ENCODE data around the gene MGAT5B. TPM values are rescaled to one million over a fixed set of nuclear protein-coding genes. Genes with fewer than 3 reads are reported as not detected.

Gene MGAT5B
- total and polyA plus RNA-seq, 10 donors: 0.02 to 2.0 (median 0.75) TPM

- peak; percentile 55 for DNase-seq
These were observed 21.1 kb downstream of the MGAT5B start for GRCh38 chr17:76889323-76889722.

GRCh38 chr17:76892329-76892728, 24.1 kb downstream of the MGAT5B start:
- Histone ChIP-seq H3K27ac (no peak overlapping the region), H3K27me3 (replicated peaks in 1 of 7) (peaks cover 0 to 9% (median 0%) of the 10 kb centered on the region in 7 donors), H3K36me3 (no peaks in the 10 kb centered on the region), H3K4me3 (no peak overlapping the region), H3K4me1 (no peaks in the 10 kb centered on the region), H3K9me3 (peaks cover 0 to 13% (median 6%) of the 10 kb centered on the region in 8 donors)
- TF ChIP-seq POLR2A (IDR thresholded peaks at IDR 0.05) (no peak), POLR2AphosphoS5 (IDR thresholded peaks at IDR 0.05) (no peak), CTCF (IDR thresholded peaks at IDR 0.05 in 8 of 11, conservative IDR thresholded peaks at IDR 0.05 in 3 of 11) (no peak)
- intact Hi-C loops (cut with DNase I; ENCODE audit: low total_unique reads): no loop called here
- WGBS, 5 donors: 91 to 97% (median 95%) methylated on average over 10 of the region's 10 CpGs
- no peak for DNase-seq

More at GRCh38 chr17:76889323-76889722, 21.1 kb downstream of the MGAT5B start:
- no peaks in the 10 kb centered on the region for H3K36me3 ChIP-seq
- intact Hi-C loops (cut with DNase I; ENCODE audit: low total_unique reads): no loop called here
- peaks cover 0 to 3% (median 0%) of the 10 kb centered on the region in 8 donors for H3K9me3 ChIP-seq
- H3K27ac ChIP-seq: no peak overlapping the region
- peaks cover 0 to 9% (median 0%) of the 10 kb centered on the region in 7 donors for H3K27me3 ChIP-seq (replicated peaks in 1 of 7)
- 62 to 94% (median 82%) methylated on average over 5 of the region's 5 CpGs for WGBS, 5 donors
- H3K4me3 ChIP-seq: no peak overlapping the region
- TF ChIP-seq POLR2A (IDR thresholded peaks at IDR 0.05) (no peak), POLR2AphosphoS5 (IDR thresholded peaks at IDR 0.05) (no peak), CTCF (IDR thresholded peaks at IDR 0.05 in 8 of 11, conservative IDR thresholded peaks at IDR 0.05 in 3 of 11) (no peak)
- peaks cover 0 to 9% (median 0%) of the 10 kb centered on the region in 6 donors for H3K4me1 ChIP-seq

GRCh38 chr17:76893623-76894334, 25.6 kb downstream of the MGAT5B start:
- peaks cover 0 to 2% (median 0%) of the 10 kb centered on the region in 7 donors for H3K27me3 ChIP-seq (replicated peaks in 1 of 7)
- no peak overlapping the region for H3K27ac ChIP-seq
- no peak for TF ChIP-seq POLR2AphosphoS5 (IDR thresholded peaks at IDR 0.05)
- no peak for TF ChIP-seq CTCF (IDR thresholded peaks at IDR 0.05 in 8 of 11, conservative IDR thresholded peaks at IDR 0.05 in 3 of 11)
- no peak for TF ChIP-seq POLR2A (IDR thresholded peaks at IDR 0.05)
- no peak for DNase-seq
- WGBS, 5 donors: 60 to 79% (median 71%) methylated on average over 12 to 13 of the region's 13 CpGs
- intact Hi-C loops (cut with DNase I; ENCODE audit: low total_unique reads): no loop called here
- no peaks in the 10 kb centered on the region for H3K36me3 ChIP-seq
- H3K4me1 ChIP-seq: no peaks in the 10 kb centered on the region
- no peak overlapping the region for H3K4me3 ChIP-seq
- peaks cover 0 to 13% (median 6%) of the 10 kb centered on the region in 8 donors for H3K9me3 ChIP-seq

GRCh38 chr17:76894842-76895241, 26.6 kb downstream of the MGAT5B start:
- peaks cover 0 to 13% (median 6%) of the 10 kb centered on the region in 8 donors for H3K9me3 ChIP-seq
- TF ChIP-seq CTCF (IDR thresholded peaks at IDR 0.05 in 8 of 11, conservative IDR thresholded peaks at IDR 0.05 in 3 of 11): no peak
- TF ChIP-seq POLR2AphosphoS5 (IDR thresholded peaks at IDR 0.05): no peak
- no peak for TF ChIP-seq POLR2A (IDR thresholded peaks at IDR 0.05)
- peaks cover 0 to 2% (median 0%) of the 10 kb centered on the region in 7 donors for H3K27me3 ChIP-seq (replicated peaks in 1 of 7)
- DNase-seq: no peak
- no peaks in the 10 kb centered on the region for H3K36me3 ChIP-seq
- no peaks in the 10 kb centered on the region for H3K4me1 ChIP-seq
- no peak overlapping the region for H3K4me3 ChIP-seq
- 89 to 97% (median 95%) methylated on average over 11 of the region's 11 CpGs for WGBS, 5 donors
- no peak overlapping the region for H3K27ac ChIP-seq
- intact Hi-C loops (cut with DNase I; ENCODE audit: low total_unique reads): no loop called here
